IMR-90 (cell line): Measurements from ENCODE around the gene SRGAP3. TPM values are rescaled to one million over a fixed set of nuclear protein-coding genes. Genes with fewer than 3 reads are reported as not detected.

Experiments used
- ATAC-seq: fragments of 200-7000 bp; cut with Tn5 transposase; 2 replicates; pipeline ENCODE4 v1.9.1; 2020; ENCODE audit warnings: low read depth, mild to moderate bottlenecking, moderate library complexity
- BruUV-seq: library from RNA; stranded (reverse); fragments of 400-500 nt; replicated peaks from 2 replicates; lab custom pipeline; 2021; lab: Mats Ljungman, UMichigan
- CTCF ChIA-PET: fragments of 300-600 bp; formaldehyde crosslinking; extraction: SDS; loops from one replicate; lab custom pipeline; 2021; ENCODE audit warnings: antibody characterized with exemption; lab: Yijun Ruan, JAX
- POLR2A ChIA-PET: fragments of 300-600 bp; sonication (Branson Sonifier 250); formaldehyde crosslinking; loops from one replicate; lab custom pipeline; 2022; ENCODE audit warnings: antibody characterized with exemption; ENCODE audit not compliant: unreplicated experiment; lab: Charles Lee
- DNase-seq: peaks from one replicate; pipeline ENCODE4 v3.0.0; 2013
- H2AFZ ChIP-seq: replicated peaks from 2 replicates; pipeline ENCODE3; 2013; ENCODE audit warnings: low read length, mild to moderate bottlenecking; ENCODE audit not compliant: poor library complexity
- H2AK5ac ChIP-seq: 2 replicates; pipeline ENCODE4 v1.6.1; 2013; ENCODE audit warnings: low read depth, low read length, inconsistent platforms
- H2AK9ac ChIP-seq: replicated peaks from 2 replicates; pipeline ENCODE3; 2013; ENCODE audit warnings: mild to moderate bottlenecking, low read depth, low read length, moderate library complexity; ENCODE audit not compliant: poor library complexity
- H2BK120ac ChIP-seq: 2 replicates; pipeline ENCODE4 v1.6.1; 2013; ENCODE audit warnings: low read depth, low read length, inconsistent platforms
- H2BK15ac ChIP-seq: 3 replicates; pipeline ENCODE4 v1.6.1; 2013; ENCODE audit warnings: low read depth, low read length, inconsistent platforms
- H2BK20ac ChIP-seq: 2 replicates; pipeline ENCODE4 v1.6.1; 2013; ENCODE audit warnings: low read depth, mild to moderate bottlenecking, inconsistent platforms, low read length, moderate library complexity
- H2BK5ac ChIP-seq: 2 replicates; pipeline ENCODE4 v1.6.1; 2013; ENCODE audit warnings: mild to moderate bottlenecking, low read depth, low read length, inconsistent platforms; ENCODE audit not compliant: poor library complexity, severe bottlenecking
- H3K14ac ChIP-seq: replicated peaks from 2 replicates; pipeline ENCODE4 v1.6.1; 2013; ENCODE audit warnings: low read depth, low read length, inconsistent platforms
- H3K18ac ChIP-seq: 2 replicates; pipeline ENCODE4 v1.6.1; 2013; ENCODE audit warnings: low read depth, low read length, control low read depth
- H3K23ac ChIP-seq: 2 replicates; pipeline ENCODE4 v1.6.1; 2013; ENCODE audit warnings: low read depth, low read length, inconsistent platforms
- H3K27ac ChIP-seq: 2 replicates; pipeline ENCODE4 v1.5.1; 2013; ENCODE audit warnings: mild to moderate bottlenecking, control low read depth, low read length; ENCODE audit not compliant: insufficient read depth
- H3K27me3 ChIP-seq: 2 replicates; pipeline ENCODE4 v1.6.1; 2013; ENCODE audit warnings: low read length; ENCODE audit not compliant: control insufficient read depth, insufficient read depth
- H3K36me3 ChIP-seq: 2 replicates; pipeline ENCODE4 v1.6.1; 2013; ENCODE audit warnings: low read length, mixed read lengths; ENCODE audit not compliant: control insufficient read depth, insufficient read depth
- H3K4ac ChIP-seq: 2 replicates; pipeline ENCODE4 v1.6.1; 2013; ENCODE audit warnings: low read depth, low read length, inconsistent platforms
- H3K4me1 ChIP-seq: 2 replicates; pipeline ENCODE4 v1.6.1; 2013; ENCODE audit warnings: low read length, mixed read lengths; ENCODE audit not compliant: control insufficient read depth, insufficient read depth
- H3K4me2 ChIP-seq: 2 replicates; pipeline ENCODE4 v1.6.1; 2013; ENCODE audit warnings: low read depth, mild to moderate bottlenecking, control low read depth, low read length, moderate library complexity
- H3K4me3 ChIP-seq: 2 replicates; pipeline ENCODE4 v1.5.1; 2013; ENCODE audit warnings: low read depth, mild to moderate bottlenecking, control low read depth, low read length, moderate library complexity; ENCODE audit not compliant: insufficient read depth
- H3K56ac ChIP-seq: 2 replicates; pipeline ENCODE4 v1.6.1; 2013; ENCODE audit warnings: low read length, inconsistent platforms; ENCODE audit not compliant: insufficient read depth; ENCODE audit errors: extremely low read depth
- H3K79me1 ChIP-seq, 2 experiments: 2 replicates each; pipeline ENCODE4 v1.6.1; 2013; ENCODE audit warnings: low read length in 2 of 2, inconsistent platforms in 1 of 2, low read depth in 1 of 2
- H3K9ac ChIP-seq: 2 replicates; pipeline ENCODE4 v1.6.1; 2013; ENCODE audit warnings: low read depth, low read length, control low read depth
- H3K9me1 ChIP-seq: 2 replicates; pipeline ENCODE4 v1.6.1; 2013; ENCODE audit warnings: low read length, inconsistent platforms; ENCODE audit not compliant: insufficient read depth
- H3K9me3 ChIP-seq: 2 replicates; pipeline ENCODE4 v1.6.1; 2013; ENCODE audit warnings: low read length; ENCODE audit not compliant: control insufficient read depth, insufficient read depth
- H4K20me1 ChIP-seq: 2 replicates; pipeline ENCODE4 v1.6.1; 2013; ENCODE audit warnings: low read length, inconsistent platforms; ENCODE audit not compliant: insufficient read depth
- H4K5ac ChIP-seq: 2 replicates; pipeline ENCODE4 v1.6.1; 2013; ENCODE audit warnings: mild to moderate bottlenecking, low read depth, low read length, control low read depth
- H4K8ac ChIP-seq, 2 experiments: 2 replicates each; pipeline ENCODE4 v1.6.1; 2013; ENCODE audit warnings: low read depth in 2 of 2, low read length in 2 of 2, control low read depth in 1 of 2, inconsistent platforms in 1 of 2
- H4K91ac ChIP-seq: 2 replicates; pipeline ENCODE4 v1.6.1; 2013; ENCODE audit warnings: low read depth, low read length, inconsistent platforms; ENCODE audit not compliant: insufficient read depth
- CEBPB ChIP-seq: IDR thresholded peaks from 2 replicates; pipeline ENCODE4 v1.6.1; 2012; ENCODE audit warnings: low read depth, low read length, improper control_type of control experiment
- RFX5 ChIP-seq: IDR thresholded peaks from 2 replicates; pipeline ENCODE4 v1.8.0; 2012; ENCODE audit warnings: low read depth, mild to moderate bottlenecking, low read length, moderate library complexity
- WGBS, 2 experiments: methylation state at CpG; one replicate each; pipeline versions ENCODE4 v1.1.5 to v1.1.7; 2013; ENCODE audit warnings: missing lambda C conversion rate in 2 of 2; ENCODE audit not compliant: insufficient read length in 1 of 2; ENCODE audit errors: extremely low coverage in 2 of 2; 5-methylcytosine and 5-hydroxymethylcytosine counted together
- dilution Hi-C: fragments of 300-500 bp; cut with HindIII; formaldehyde crosslinking; loops from one replicate; pipeline ENCODE4 v1.14.3; 2018; ENCODE audit warnings: low sequenced_read_pairs; ENCODE audit not compliant: unreplicated experiment
- in situ Hi-C: fragments of 300-500 bp; cut with MboI; formaldehyde crosslinking; loops from 3 replicates; pipeline ENCODE4 v1.14.3; 2019; ENCODE audit warnings: low sequenced_read_pairs, inconsistent platforms, mixed read lengths
- intact Hi-C: fragments of 100-400 bp; cut with micrococcal nuclease; formaldehyde crosslinking; loops from 2 replicates; pipeline ENCODE4 v1.10.0; 2022
- polyA plus RNA-seq, 3 experiments: library from polyadenylated mRNA; depleted of rRNA; stranded (reverse); fragments of >200 nt; gene quantifications; 2 replicates each; pipeline ENCODE4 v1.2.3, GENCODE V29; 2012; ENCODE audit warnings: low replicate concordance in 1 of 3
- total RNA-seq: library from RNA; depleted of rRNA; stranded (reverse); fragments of >200 nt; gene quantifications from 2 replicates; pipeline ENCODE4 v1.2.3, GENCODE V29; 2012
- TF ChIP-seq, protein P1 (sequence below): conservative IDR thresholded peaks from 2 replicates; pipeline ENCODE4 v1.5.1; 2012; ENCODE audit warnings: mild to moderate bottlenecking, low read depth, low read length, improper control_type of control experiment

SRGAP3 gene
- total and polyA plus RNA-seq, 2 of the 4 experiments (the other 2 are of a cell fraction): 0.68 to 1.4 TPM

GRCh38 chr3:9193211-9193610 lies 56.2 kb downstream of the SRGAP3 start:
- H2AFZ ChIP-seq: no peak overlapping the region
- no peak overlapping the region for H2BK15ac ChIP-seq
- no peak overlapping the region for H2AK5ac ChIP-seq
- no peak overlapping the region for H4K5ac ChIP-seq
- no TSS peak for BruUV-seq
- H4K91ac ChIP-seq: no peak overlapping the region
- H3K56ac ChIP-seq: no peak overlapping the region
- intact Hi-C loops: no loop called here
- in situ Hi-C loops: no loop called here
- CTCF ChIA-PET: no interaction called here
- H3K27me3 ChIP-seq: peaks cover 5% of the 10 kb centered on the region
- H3K9me1 ChIP-seq: no peaks in the 10 kb centered on the region
- no peak overlapping the region for H2AK9ac ChIP-seq
- no peaks in the 10 kb centered on the region for H3K4me1 ChIP-seq
- no peak overlapping the region for H3K23ac ChIP-seq
- no peak overlapping the region for H2BK5ac ChIP-seq
- H3K18ac ChIP-seq: no peak overlapping the region
- no peak overlapping the region for H3K14ac ChIP-seq
- DNase-seq (no peak), ATAC-seq (no peak)
- H3K9me3 ChIP-seq: no peaks in the 10 kb centered on the region
- no peaks in the 10 kb centered on the region for H4K20me1 ChIP-seq
- no peak overlapping the region for H2BK120ac ChIP-seq
- H3K9ac ChIP-seq: no peak overlapping the region
- dilution Hi-C loops: no loop called here
- no peak overlapping the region for H3K27ac ChIP-seq
- no peak for TF ChIP-seq CEBPB
- TF ChIP-seq, protein P1, sequence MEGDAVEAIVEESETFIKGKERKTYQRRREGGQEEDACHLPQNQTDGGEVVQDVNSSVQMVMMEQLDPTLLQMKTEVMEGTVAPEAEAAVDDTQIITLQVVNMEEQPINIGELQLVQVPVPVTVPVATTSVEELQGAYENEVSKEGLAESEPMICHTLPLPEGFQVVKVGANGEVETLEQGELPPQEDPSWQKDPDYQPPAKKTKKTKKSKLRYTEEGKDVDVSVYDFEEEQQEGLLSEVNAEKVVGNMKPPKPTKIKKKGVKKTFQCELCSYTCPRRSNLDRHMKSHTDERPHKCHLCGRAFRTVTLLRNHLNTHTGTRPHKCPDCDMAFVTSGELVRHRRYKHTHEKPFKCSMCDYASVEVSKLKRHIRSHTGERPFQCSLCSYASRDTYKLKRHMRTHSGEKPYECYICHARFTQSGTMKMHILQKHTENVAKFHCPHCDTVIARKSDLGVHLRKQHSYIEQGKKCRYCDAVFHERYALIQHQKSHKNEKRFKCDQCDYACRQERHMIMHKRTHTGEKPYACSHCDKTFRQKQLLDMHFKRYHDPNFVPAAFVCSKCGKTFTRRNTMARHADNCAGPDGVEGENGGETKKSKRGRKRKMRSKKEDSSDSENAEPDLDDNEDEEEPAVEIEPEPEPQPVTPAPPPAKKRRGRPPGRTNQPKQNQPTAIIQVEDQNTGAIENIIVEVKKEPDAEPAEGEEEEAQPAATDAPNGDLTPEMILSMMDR: no peak
- TF ChIP-seq RFX5: no peak
- no peak overlapping the region for H4K8ac ChIP-seq
- H3K79me1 ChIP-seq: no peaks in the 10 kb centered on the region
- no peak overlapping the region for H3K4me3 ChIP-seq
- H2BK20ac ChIP-seq: no peak overlapping the region
- H3K4me2 ChIP-seq: no peak overlapping the region
- no peak overlapping the region for H3K4ac ChIP-seq
- no CpG with 5 or more reads among the region's 4 CpGs for WGBS, 2 experiments
- H3K36me3 ChIP-seq: no peaks in the 10 kb centered on the region
- POLR2A ChIA-PET: no interaction called here
